HepG2 (cell line): Measurements from ENCODE around the gene LMNA. TPM values are rescaled to one million over a fixed set of nuclear protein-coding genes. Genes with fewer than 3 reads are reported as not detected.

Source experiments
- ARID2 ChIP-seq: sonication (generic); formaldehyde crosslinking; IDR thresholded peaks from 2 replicates; pipeline ENCODE4 v1.8.1; 2022; ENCODE audit warnings: mild to moderate bottlenecking, missing genetic modification reagents, borderline replicate concordance
- ATF5 ChIP-seq: sonication (generic); formaldehyde crosslinking; IDR thresholded peaks from 2 replicates; pipeline ENCODE4 v1.4.0; 2020; ENCODE audit warnings: mild to moderate bottlenecking, low read depth, missing genetic modification reagents
- BORCS8-MEF2B ChIP-seq: sonication (generic); formaldehyde crosslinking; IDR thresholded peaks from 2 replicates; pipeline ENCODE4 v1.8.0; 2022; ENCODE audit warnings: mild to moderate bottlenecking, missing genetic modification reagents
- BRD4 ChIP-seq: sonication (generic); formaldehyde crosslinking; IDR thresholded peaks from 2 replicates; pipeline ENCODE4 v1.4.0; 2020; ENCODE audit warnings: missing genetic modification reagents
- CBFB ChIP-seq: sonication (generic); formaldehyde crosslinking; IDR thresholded peaks from 2 replicates; pipeline ENCODE4 v1.4.0; 2020; ENCODE audit warnings: missing genetic modification reagents
- GRHL1 ChIP-seq: sonication (generic); formaldehyde crosslinking; conservative IDR thresholded peaks from 2 replicates; pipeline ENCODE4 v1.8.0; 2022; ENCODE audit warnings: missing genetic modification reagents
- HMGA1 ChIP-seq: sonication (generic); formaldehyde crosslinking; conservative IDR thresholded peaks from 2 replicates; pipeline ENCODE4 v1.4.0; 2020; ENCODE audit warnings: missing genetic modification reagents
- KLF16 ChIP-seq, 2 experiments: sonication (generic) in 1 of 2; formaldehyde crosslinking in 1 of 2; IDR thresholded peaks; 2 replicates each; pipeline versions ENCODE4 v1.6.1 to v1.8.0; 2016 to 2023; ENCODE audit warnings: missing genetic modification reagents in 2 of 2, missing compliant biosample characterization in 1 of 2
- MAX ChIP-seq: IDR thresholded peaks from 2 replicates; pipeline ENCODE4 v1.6.1; 2012; ENCODE audit warnings: inconsistent platforms
- MXD4 ChIP-seq: IDR thresholded peaks from 2 replicates; pipeline ENCODE4 v1.6.1; 2016; ENCODE audit warnings: mild to moderate bottlenecking, missing biosample characterization, missing genetic modification reagents
- MZF1 ChIP-seq: sonication (generic); formaldehyde crosslinking; IDR thresholded peaks from 2 replicates; pipeline ENCODE4 v1.8.1; 2023; ENCODE audit warnings: mild to moderate bottlenecking, missing genetic modification reagents, borderline replicate concordance
- NPAS2 ChIP-seq: sonication (generic); formaldehyde crosslinking; IDR thresholded peaks from 2 replicates; pipeline ENCODE4 v1.8.0; 2022; ENCODE audit warnings: mild to moderate bottlenecking, missing genetic modification reagents, borderline replicate concordance
- SAFB2 ChIP-seq: sonication (generic); formaldehyde crosslinking; IDR thresholded peaks from 2 replicates; pipeline ENCODE4 v1.5.1; 2020; ENCODE audit warnings: missing genetic modification reagents, low read depth, mild to moderate bottlenecking, borderline replicate concordance
- SIX4 ChIP-seq: sonication (generic); formaldehyde crosslinking; IDR thresholded peaks from 2 replicates; pipeline ENCODE4 v1.4.0; 2020; ENCODE audit warnings: missing genetic modification reagents
- TFAP4 ChIP-seq: sonication (generic); IDR thresholded peaks from 2 replicates; pipeline ENCODE4 v1.6.1; 2016; ENCODE audit warnings: low read depth, borderline replicate concordance
- TIGD3 ChIP-seq: sonication (generic); formaldehyde crosslinking; IDR thresholded peaks from 2 replicates; pipeline ENCODE4 v1.5.1; 2020; ENCODE audit warnings: mild to moderate bottlenecking, missing genetic modification reagents, borderline replicate concordance
- ZNF280B ChIP-seq: sonication (generic); formaldehyde crosslinking; IDR thresholded peaks from 2 replicates; pipeline ENCODE4 v1.5.0; 2020; ENCODE audit warnings: missing genetic modification reagents, mild to moderate bottlenecking, borderline replicate concordance
- ZNF367 ChIP-seq: sonication (generic); formaldehyde crosslinking; IDR thresholded peaks from 2 replicates; pipeline ENCODE4 v1.4.0; 2020; ENCODE audit warnings: missing genetic modification reagents, borderline replicate concordance
- ZNF570 ChIP-seq: sonication (generic); formaldehyde crosslinking; IDR thresholded peaks from 2 replicates; pipeline ENCODE4 v1.4.0; 2020; ENCODE audit warnings: mild to moderate bottlenecking, missing genetic modification reagents, borderline replicate concordance
- ZNF598 ChIP-seq: sonication (generic); formaldehyde crosslinking; IDR thresholded peaks from 2 replicates; pipeline ENCODE4 v1.5.1; 2020; ENCODE audit warnings: mild to moderate bottlenecking, missing genetic modification reagents, borderline replicate concordance
- ZNF616 ChIP-seq: sonication (generic); formaldehyde crosslinking; IDR thresholded peaks from 2 replicates; pipeline ENCODE4 v1.5.0; 2020; ENCODE audit warnings: low read depth, mild to moderate bottlenecking, missing genetic modification reagents
- ZNF644 ChIP-seq: IDR thresholded peaks from 2 replicates; pipeline ENCODE4 v1.6.1; 2016; ENCODE audit warnings: low read depth
- ZNF713 ChIP-seq: sonication (generic); formaldehyde crosslinking; IDR thresholded peaks from 2 replicates; pipeline ENCODE4 v1.4.0; 2020; ENCODE audit warnings: mild to moderate bottlenecking, missing genetic modification reagents
- polyA plus RNA-seq, 8 experiments: library from polyadenylated mRNA; depleted of rRNA in 3 of 8; stranded (reverse) in 7 of 8; unstranded in 1 of 8; fragments of >200 nt; fragmentation: Illumina TruSeq in 4 of 8; extraction: Trizol in 4 of 8; gene quantifications; 2 replicates each; pipeline versions ENCODE4 v1.2.1 to v1.2.3, GENCODE V29; 2011 to 2016; ENCODE audit warnings: low read depth in 4 of 8, missing spikeins in 1 of 8, mixed read lengths in 1 of 8; ENCODE audit not compliant: insufficient read depth in 1 of 8
- total RNA-seq, 5 experiments: library from RNA; depleted of rRNA; stranded (reverse); fragments of >200 nt; fragmentation: Illumina TruSeq; extraction: Trizol; gene quantifications; 2 replicates each; pipeline ENCODE4 v1.2.3, GENCODE V29; 2016; ENCODE audit warnings: low read depth in 1 of 5

Gene LMNA
- total and polyA plus RNA-seq, 2 of the 13 experiments (the other 11 are each of a cell fraction or from before 2014, with no cell fraction given) = 107 to 225 TPM

GRCh38 chr1:156114101-156114918, at the start of gene LMNA (continued):
- TF ChIP-seq HMGA1 (CRISPR knock-in tag) = no peak
- TF ChIP-seq CBFB = no peak
- TF ChIP-seq NPAS2 (CRISPR knock-in tag) = no peak
- no peak for TF ChIP-seq TFAP4
- TF ChIP-seq ZNF713 (CRISPR knock-in tag) = no peak
- no peak for TF ChIP-seq ATF5 (CRISPR knock-in tag)
- TF ChIP-seq SAFB2 (CRISPR knock-in tag) = peak; percentile 18; the same call in 1 of the 2 replicates
- no peak for TF ChIP-seq GRHL1
- TF ChIP-seq KLF16 (CRISPR knock-in tag; IDR thresholded peaks at IDR 0.05) = peak in 1 of 2 experiments; percentile 57; a peak in 1 of 4 replicates
- TF ChIP-seq MAX = peak; percentile 55; the same call in 1 of the 2 replicates
- no peak for TF ChIP-seq ARID2
- TF ChIP-seq ZNF280B (CRISPR knock-in tag) = peak; percentile 49; the same call in 1 of the 2 replicates
- TF ChIP-seq ZNF570 (CRISPR knock-in tag) = no peak
- no peak for TF ChIP-seq TIGD3
- no peak for TF ChIP-seq SIX4 (CRISPR knock-in tag)
- 0 out of 2 replicates have a peak, but pooled peaks have one; percentile 31 for TF ChIP-seq ZNF644 (CRISPR knock-in tag)
- peak; percentile 54; the same call in 1 of the 2 replicates for TF ChIP-seq ZNF598 (CRISPR knock-in tag)
- TF ChIP-seq ZNF616 (CRISPR knock-in tag) = no peak
- TF ChIP-seq BORCS8-MEF2B (CRISPR knock-in tag) = no peak
- no peak for TF ChIP-seq BRD4 (CRISPR knock-in tag)
- no peak for TF ChIP-seq MXD4 (CRISPR knock-in tag)
- TF ChIP-seq ZNF367 (CRISPR knock-in tag) = no peak
- no peak for TF ChIP-seq MZF1
